SK-N-SH treated with all-trans-retinoic acid at 6 μM for 48 hours (cell line): Measurements from ENCODE around the gene ORC5.

Source experiments
- ATAC-seq: fragments of 200-7000 bp; cut with Tn5 transposase; 3 replicates; pipeline ENCODE4 v1.9.1; 2020; ENCODE audit warnings: mild to moderate bottlenecking, moderate library complexity
- ARNTL ChIP-seq: fragments of 450-650 bp; formaldehyde crosslinking; IDR thresholded peaks from 2 replicates; pipeline ENCODE4 v1.5.0; 2020; ENCODE audit warnings: low read depth, mild to moderate bottlenecking, moderate library complexity, borderline replicate concordance
- BACH2 ChIP-seq: fragments of 250-450 bp; sonication (Bioruptor Pico); IDR thresholded peaks from 2 replicates; pipeline ENCODE4 v1.9.0; 2021; ENCODE audit warnings: mild to moderate bottlenecking, borderline replicate concordance
- CSDC2 ChIP-seq: fragments of 250-450 bp; sonication (Bioruptor Pico); IDR thresholded peaks from 2 replicates; pipeline ENCODE4 v1.5.0; 2020; ENCODE audit warnings: mild to moderate bottlenecking, moderate library complexity
- ESRRG ChIP-seq: fragments of 250-450 bp; sonication (Bioruptor Pico); IDR thresholded peaks from 2 replicates; pipeline ENCODE4 v1.6.1; 2021; ENCODE audit warnings: mild to moderate bottlenecking
- GLIS3 ChIP-seq: fragments of 250-450 bp; sonication (Bioruptor Pico); IDR thresholded peaks from 2 replicates; pipeline ENCODE4 v1.5.0; 2020; ENCODE audit warnings: mild to moderate bottlenecking, moderate library complexity
- ISL1 ChIP-seq: fragments of 250-450 bp; sonication (Bioruptor Pico); IDR thresholded peaks from 2 replicates; pipeline ENCODE4 v2.1.2; 2022; ENCODE audit warnings: mild to moderate bottlenecking, moderate library complexity
- OSR1 ChIP-seq: fragments of 250-450 bp; sonication (Bioruptor Pico); IDR thresholded peaks from 2 replicates; pipeline ENCODE4 v1.8.0; 2022; ENCODE audit warnings: moderate library complexity, mild to moderate bottlenecking, inconsistent platforms
- PPARA ChIP-seq: fragments of 250-450 bp; sonication (Bioruptor Pico); IDR thresholded peaks from 2 replicates; pipeline ENCODE4 v1.5.0; 2020; ENCODE audit warnings: mild to moderate bottlenecking, borderline replicate concordance
- RARB ChIP-seq: fragments of 250-450 bp; sonication (Bioruptor Pico); IDR thresholded peaks from 2 replicates; pipeline ENCODE4 v1.8.0; 2021; ENCODE audit warnings: mild to moderate bottlenecking, moderate library complexity
- SNAI2 ChIP-seq: fragments of 250-450 bp; sonication (Bioruptor Pico); IDR thresholded peaks from 2 replicates; pipeline ENCODE4 v1.5.0; 2020; ENCODE audit warnings: mild to moderate bottlenecking, moderate library complexity
- TCF4 ChIP-seq: fragments of 250-450 bp; sonication (Bioruptor Pico); IDR thresholded peaks from 2 replicates; pipeline ENCODE4 v1.8.0; 2021; ENCODE audit warnings: mild to moderate bottlenecking, moderate library complexity, borderline replicate concordance
- TOX ChIP-seq: fragments of 250-450 bp; sonication (Bioruptor Pico); IDR thresholded peaks from 2 replicates; pipeline ENCODE4 v1.8.0; 2021; ENCODE audit warnings: mild to moderate bottlenecking, moderate library complexity, borderline replicate concordance
- ZFP3 ChIP-seq: fragments of 250-450 bp; sonication (Bioruptor Pico); IDR thresholded peaks from 2 replicates; pipeline ENCODE4 v1.5.0; 2020; ENCODE audit warnings: mild to moderate bottlenecking, moderate library complexity
- ZFP30 ChIP-seq: fragments of 450-650 bp; formaldehyde crosslinking; IDR thresholded peaks from 2 replicates; pipeline ENCODE4 v1.5.0; 2022; ENCODE audit warnings: mild to moderate bottlenecking, moderate library complexity
- ZNF565 ChIP-seq: fragments of 450-650 bp; formaldehyde crosslinking; conservative IDR thresholded peaks from 2 replicates; pipeline ENCODE4 v1.5.0; 2020; ENCODE audit warnings: low read depth, mild to moderate bottlenecking, moderate library complexity
- ZNF8 ChIP-seq: fragments of 450-650 bp; formaldehyde crosslinking; IDR thresholded peaks from 2 replicates; pipeline ENCODE4 v1.5.0; 2020; ENCODE audit warnings: mild to moderate bottlenecking, moderate library complexity
- TF ChIP-seq, protein P1 (sequence below): fragments of 250-450 bp; sonication (Bioruptor Pico); IDR thresholded peaks from 2 replicates; pipeline ENCODE4 v1.8.0; 2020; ENCODE audit warnings: mild to moderate bottlenecking, moderate library complexity, borderline replicate concordance
- TF ChIP-seq, protein P2 (sequence below): fragments of 250-450 bp; sonication (Bioruptor Pico); IDR thresholded peaks from 2 replicates; pipeline ENCODE4 v1.8.0; 2021; ENCODE audit warnings: low read depth, mild to moderate bottlenecking, moderate library complexity, borderline replicate concordance
- TF ChIP-seq, protein P3 (sequence below): fragments of 250-450 bp; sonication (Bioruptor Pico); IDR thresholded peaks from 2 replicates; pipeline ENCODE4 v1.5.0; 2020; ENCODE audit warnings: mild to moderate bottlenecking, moderate library complexity
- TF ChIP-seq, protein P4 (sequence below): fragments of 250-450 bp; sonication (Bioruptor Pico); IDR thresholded peaks from 2 replicates; pipeline ENCODE4 v1.5.1; 2021; ENCODE audit warnings: mild to moderate bottlenecking, moderate library complexity

The ORC5 gene

DNA sequence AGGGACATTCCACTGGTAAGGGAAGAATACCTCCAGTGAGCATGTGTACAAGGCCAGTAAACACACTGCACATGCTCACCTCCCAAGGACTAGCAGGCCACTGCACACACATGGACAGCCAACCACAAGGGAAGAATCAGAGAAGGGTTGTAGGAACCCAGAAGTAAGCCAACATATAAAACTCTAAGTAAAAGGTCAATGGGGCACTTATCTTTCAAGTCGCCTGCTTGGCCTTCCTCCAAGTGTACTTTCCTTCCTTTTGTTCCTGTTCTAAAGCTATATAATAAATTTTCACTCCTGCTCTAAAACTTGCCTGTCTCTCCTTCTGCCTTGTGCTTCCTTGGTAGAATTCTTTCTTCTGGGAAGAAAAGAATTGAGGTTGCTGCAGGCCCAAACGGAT lies 33.0 kb downstream of the ORC5 start:
- no peak for ATAC-seq
- TF ChIP-seq ARNTL (no peak), TCF4 (no peak), ISL1 (CRISPR knock-in tag) (no peak), BACH2 (no peak), ZNF565 (CRISPR knock-in tag) (no peak), ZFP3 (CRISPR knock-in tag) (no peak), RARB (CRISPR knock-in tag) (no peak), PPARA (CRISPR knock-in tag) (no peak), ESRRG (no peak), SNAI2 (CRISPR knock-in tag) (no peak), ZFP30 (CRISPR knock-in tag) (no peak)
- TF ChIP-seq, protein P1, sequence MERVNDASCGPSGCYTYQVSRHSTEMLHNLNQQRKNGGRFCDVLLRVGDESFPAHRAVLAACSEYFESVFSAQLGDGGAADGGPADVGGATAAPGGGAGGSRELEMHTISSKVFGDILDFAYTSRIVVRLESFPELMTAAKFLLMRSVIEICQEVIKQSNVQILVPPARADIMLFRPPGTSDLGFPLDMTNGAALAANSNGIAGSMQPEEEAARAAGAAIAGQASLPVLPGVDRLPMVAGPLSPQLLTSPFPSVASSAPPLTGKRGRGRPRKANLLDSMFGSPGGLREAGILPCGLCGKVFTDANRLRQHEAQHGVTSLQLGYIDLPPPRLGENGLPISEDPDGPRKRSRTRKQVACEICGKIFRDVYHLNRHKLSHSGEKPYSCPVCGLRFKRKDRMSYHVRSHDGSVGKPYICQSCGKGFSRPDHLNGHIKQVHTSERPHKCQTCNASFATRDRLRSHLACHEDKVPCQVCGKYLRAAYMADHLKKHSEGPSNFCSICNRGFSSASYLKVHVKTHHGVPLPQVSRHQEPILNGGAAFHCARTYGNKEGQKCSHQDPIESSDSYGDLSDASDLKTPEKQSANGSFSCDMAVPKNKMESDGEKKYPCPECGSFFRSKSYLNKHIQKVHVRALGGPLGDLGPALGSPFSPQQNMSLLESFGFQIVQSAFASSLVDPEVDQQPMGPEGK, result no peak

GRCh38 chr7:104162081-104162480 lies 45.7 kb downstream of the ORC5 start:
- ATAC-seq, result no peak
- TF ChIP-seq TOX (CRISPR knock-in tag) (no peak), OSR1 (no peak), SNAI2 (CRISPR knock-in tag) (no peak), CSDC2 (CRISPR knock-in tag) (no peak), ZNF8 (CRISPR knock-in tag) (no peak), TCF4 (no peak), PPARA (CRISPR knock-in tag) (no peak), GLIS3 (no peak), BACH2 (no peak)
- TF ChIP-seq, protein P2, sequence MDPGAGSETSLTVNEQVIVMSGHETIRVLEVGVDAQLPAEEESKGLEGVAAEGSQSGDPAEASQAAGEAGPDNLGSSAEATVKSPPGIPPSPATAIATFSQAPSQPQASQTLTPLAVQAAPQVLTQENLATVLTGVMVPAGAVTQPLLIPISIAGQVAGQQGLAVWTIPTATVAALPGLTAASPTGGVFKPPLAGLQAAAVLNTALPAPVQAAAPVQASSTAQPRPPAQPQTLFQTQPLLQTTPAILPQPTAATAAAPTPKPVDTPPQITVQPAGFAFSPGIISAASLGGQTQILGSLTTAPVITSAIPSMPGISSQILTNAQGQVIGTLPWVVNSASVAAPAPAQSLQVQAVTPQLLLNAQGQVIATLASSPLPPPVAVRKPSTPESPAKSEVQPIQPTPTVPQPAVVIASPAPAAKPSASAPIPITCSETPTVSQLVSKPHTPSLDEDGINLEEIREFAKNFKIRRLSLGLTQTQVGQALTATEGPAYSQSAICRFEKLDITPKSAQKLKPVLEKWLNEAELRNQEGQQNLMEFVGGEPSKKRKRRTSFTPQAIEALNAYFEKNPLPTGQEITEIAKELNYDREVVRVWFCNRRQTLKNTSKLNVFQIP, result no peak
- TF ChIP-seq, protein P3, sequence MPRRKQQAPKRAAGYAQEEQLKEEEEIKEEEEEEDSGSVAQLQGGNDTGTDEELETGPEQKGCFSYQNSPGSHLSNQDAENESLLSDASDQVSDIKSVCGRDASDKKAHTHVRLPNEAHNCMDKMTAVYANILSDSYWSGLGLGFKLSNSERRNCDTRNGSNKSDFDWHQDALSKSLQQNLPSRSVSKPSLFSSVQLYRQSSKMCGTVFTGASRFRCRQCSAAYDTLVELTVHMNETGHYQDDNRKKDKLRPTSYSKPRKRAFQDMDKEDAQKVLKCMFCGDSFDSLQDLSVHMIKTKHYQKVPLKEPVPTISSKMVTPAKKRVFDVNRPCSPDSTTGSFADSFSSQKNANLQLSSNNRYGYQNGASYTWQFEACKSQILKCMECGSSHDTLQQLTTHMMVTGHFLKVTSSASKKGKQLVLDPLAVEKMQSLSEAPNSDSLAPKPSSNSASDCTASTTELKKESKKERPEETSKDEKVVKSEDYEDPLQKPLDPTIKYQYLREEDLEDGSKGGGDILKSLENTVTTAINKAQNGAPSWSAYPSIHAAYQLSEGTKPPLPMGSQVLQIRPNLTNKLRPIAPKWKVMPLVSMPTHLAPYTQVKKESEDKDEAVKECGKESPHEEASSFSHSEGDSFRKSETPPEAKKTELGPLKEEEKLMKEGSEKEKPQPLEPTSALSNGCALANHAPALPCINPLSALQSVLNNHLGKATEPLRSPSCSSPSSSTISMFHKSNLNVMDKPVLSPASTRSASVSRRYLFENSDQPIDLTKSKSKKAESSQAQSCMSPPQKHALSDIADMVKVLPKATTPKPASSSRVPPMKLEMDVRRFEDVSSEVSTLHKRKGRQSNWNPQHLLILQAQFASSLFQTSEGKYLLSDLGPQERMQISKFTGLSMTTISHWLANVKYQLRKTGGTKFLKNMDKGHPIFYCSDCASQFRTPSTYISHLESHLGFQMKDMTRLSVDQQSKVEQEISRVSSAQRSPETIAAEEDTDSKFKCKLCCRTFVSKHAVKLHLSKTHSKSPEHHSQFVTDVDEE (CRISPR knock-in tag), result no peak
- TF ChIP-seq, protein P4, sequence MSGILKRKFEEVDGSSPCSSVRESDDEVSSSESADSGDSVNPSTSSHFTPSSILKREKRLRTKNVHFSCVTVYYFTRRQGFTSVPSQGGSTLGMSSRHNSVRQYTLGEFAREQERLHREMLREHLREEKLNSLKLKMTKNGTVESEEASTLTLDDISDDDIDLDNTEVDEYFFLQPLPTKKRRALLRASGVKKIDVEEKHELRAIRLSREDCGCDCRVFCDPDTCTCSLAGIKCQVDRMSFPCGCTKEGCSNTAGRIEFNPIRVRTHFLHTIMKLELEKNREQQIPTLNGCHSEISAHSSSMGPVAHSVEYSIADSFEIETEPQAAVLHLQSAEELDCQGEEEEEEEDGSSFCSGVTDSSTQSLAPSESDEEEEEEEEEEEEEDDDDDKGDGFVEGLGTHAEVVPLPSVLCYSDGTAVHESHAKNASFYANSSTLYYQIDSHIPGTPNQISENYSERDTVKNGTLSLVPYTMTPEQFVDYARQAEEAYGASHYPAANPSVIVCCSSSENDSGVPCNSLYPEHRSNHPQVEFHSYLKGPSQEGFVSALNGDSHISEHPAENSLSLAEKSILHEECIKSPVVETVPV, result no peak

GRCh38 chr7:104161244-104161643 lies 46.6 kb downstream of the ORC5 start:
- no peak for ATAC-seq
- TF ChIP-seq ZFP30 (CRISPR knock-in tag) (no peak), TOX (CRISPR knock-in tag) (no peak), RARB (CRISPR knock-in tag) (no peak)
- TF ChIP-seq, protein P2, result no peak
- TF ChIP-seq, protein P3 (CRISPR knock-in tag), result no peak
